GM03348 (cell line): ENCODE measurements around the gene SPATC1L.
"Not testable (repeated sequence)": the region's sequence is repeated elsewhere in the genome, so short reads cannot be mapped to it uniquely, and the experiment has no call there.

Experiments used
- DNase-seq: peaks from one replicate; pipeline ENCODE4 v3.0.0; 2012; ENCODE audit warnings: low spot score

Gene SPATC1L

GRCh38 chr21:46150491-46151121 lies 33.7 kb downstream of the SPATC1L start:
- no peak for DNase-seq

GRCh38 chr21:46150073-46150472 lies 34.2 kb downstream of the SPATC1L start:
- DNase-seq: no peak

- no peak for DNase-seq
Observed at GRCh38 chr21:46149205-46149901, 34.9 kb downstream of the SPATC1L start.

- DNase-seq: no peak
Observed at GRCh38 chr21:46148106-46148505, 36.2 kb downstream of the SPATC1L start.

GRCh38 chr21:46147429-46147828 lies 36.8 kb downstream of the SPATC1L start:
- DNase-seq: not testable (repeated sequence)

GRCh38 chr21:46146856-46147255 lies 37.4 kb downstream of the SPATC1L start:
- no peak for DNase-seq

- no peak for DNase-seq
Observed at GRCh38 chr21:46145840-46146691, 38.2 kb downstream of the SPATC1L start.

GRCh38 chr21:46145159-46145839 lies 39.0 kb downstream of the SPATC1L start:
- no peak for DNase-seq

- DNase-seq: no peak
Observed at GRCh38 chr21:46144464-46145070, 39.7 kb downstream of the SPATC1L start.

- no peak for DNase-seq
Observed at GRCh38 chr21:46142582-46143473, 41.4 kb downstream of the SPATC1L start.

GRCh38 chr21:46141767-46142581 lies 42.3 kb downstream of the SPATC1L start:
- DNase-seq: no peak

GRCh38 chr21:46140352-46141003 lies 43.8 kb downstream of the SPATC1L start:
- not testable (repeated sequence) for DNase-seq

GRCh38 chr21:46139686-46140085 lies 44.6 kb downstream of the SPATC1L start:
- no peak for DNase-seq

GRCh38 chr21:46138383-46138970 lies 45.8 kb downstream of the SPATC1L start:
- no peak for DNase-seq

- DNase-seq: no peak
Observed at GRCh38 chr21:46137908-46138307, 46.4 kb downstream of the SPATC1L start.

GRCh38 chr21:46136739-46137349 lies 47.4 kb downstream of the SPATC1L start:
- no peak for DNase-seq

- no peak for DNase-seq
Observed at GRCh38 chr21:46135782-46136395, 48.4 kb downstream of the SPATC1L start.
